Caco-2 (cell line): ENCODE results near the gene FGF6. TPM values are rescaled to one million over a fixed set of nuclear protein-coding genes. Genes with fewer than 3 reads are reported as not detected.

ENCODE experiments used
- BruUV-seq: library from RNA; stranded (reverse); fragments of 400-500 nt; replicated peaks from 2 replicates; lab custom pipeline; 2021; lab: Mats Ljungman, UMichigan
- CTCF ChIA-PET: fragments of 300-600 bp; sonication (Branson Sonifier 250); formaldehyde crosslinking; loops from one replicate; lab custom pipeline; 2022; ENCODE audit warnings: antibody characterized with exemption; lab: Charles Lee
- POLR2A ChIA-PET: fragments of 300-600 bp; sonication (Branson Sonifier 250); formaldehyde crosslinking; loops from one replicate; lab custom pipeline; 2022; ENCODE audit warnings: antibody characterized with exemption; lab: Charles Lee
- DNase-seq, 2 experiments: peaks; one replicate each; pipeline versions ENCODE4 v3.0.0 to v3.0.0-alpha.2; 2020 to 2022
- H3K27me3 ChIP-seq: replicated peaks from 2 replicates; pipeline ENCODE4 v1.6.0; 2011; ENCODE audit warnings: low read length; ENCODE audit not compliant: control insufficient read depth, insufficient read depth
- H3K36me3 ChIP-seq: 2 replicates; pipeline ENCODE4 v1.5.1; 2011; ENCODE audit warnings: low read length; ENCODE audit not compliant: control insufficient read depth, insufficient read depth
- H3K4me1 ChIP-seq: fragments of 250-450 bp; sonication (Bioruptor Pico); 2 replicates; pipeline ENCODE4 v1.5.1; 2020; ENCODE audit warnings: mild to moderate bottlenecking
- H3K4me3 ChIP-seq: 2 replicates; pipeline ENCODE4 v1.5.1; 2011; ENCODE audit warnings: low read depth, mild to moderate bottlenecking, control low read depth, low read length
- H3K9me3 ChIP-seq: fragments of 250-450 bp; sonication (Bioruptor Pico); 2 replicates; pipeline ENCODE4 v1.5.1; 2020; ENCODE audit warnings: mild to moderate bottlenecking, moderate library complexity
- H3K27ac Mint-ChIP-seq: one replicate; pipeline ENCODE4 v1.8.0; 2022; ENCODE audit warnings: mixed read lengths; ENCODE audit not compliant: unreplicated experiment
- H3K27me3 Mint-ChIP-seq: one replicate; pipeline ENCODE4 v1.8.0; 2022; ENCODE audit warnings: mixed read lengths; ENCODE audit not compliant: insufficient read depth, unreplicated experiment
- H3K36me3 Mint-ChIP-seq: one replicate; pipeline ENCODE4 v1.8.0; 2022; ENCODE audit warnings: mild to moderate bottlenecking, mixed read lengths; ENCODE audit not compliant: insufficient read depth, unreplicated experiment
- H3K4me1 Mint-ChIP-seq: one replicate; pipeline ENCODE4 v1.8.0; 2022; ENCODE audit warnings: low read depth, mixed read lengths; ENCODE audit not compliant: unreplicated experiment
- H3K4me3 Mint-ChIP-seq: one replicate; pipeline ENCODE4 v1.8.0; 2022; ENCODE audit warnings: mild to moderate bottlenecking, moderate library complexity, mixed read lengths; ENCODE audit not compliant: unreplicated experiment
- H3K9me3 Mint-ChIP-seq: one replicate; pipeline ENCODE4 v1.8.0; 2022; ENCODE audit warnings: mixed read lengths; ENCODE audit not compliant: unreplicated experiment
- intact Hi-C: fragments of 100-400 bp; cut with micrococcal nuclease; formaldehyde crosslinking; loops from one replicate; pipeline ENCODE4 v1.10.0; 2022; ENCODE audit not compliant: unreplicated experiment
- total RNA-seq: library from RNA; stranded (reverse); gene quantifications from 2 replicates; pipeline ENCODE4 v1.2.3, GENCODE V29; 2022
- TF ChIP-seq, protein P1 (sequence below), 2 experiments: fragments of 200-600 bp in 1 of 2; IDR thresholded peaks; 1 replicate in 1 of 2; 2 replicates in 1 of 2; pipeline versions ENCODE4 v1.5.1 to v1.8.0; 2011 to 2022; ENCODE audit warnings: antibody characterized with exemption in 1 of 2, control low read depth in 1 of 2, inconsistent platforms in 1 of 2, low read depth in 1 of 2, low read length in 1 of 2, mild to moderate bottlenecking in 1 of 2, moderate library complexity in 1 of 2; ENCODE audit not compliant: insufficient read depth in 1 of 2, severe bottlenecking in 1 of 2, unreplicated experiment in 1 of 2

The FGF6 gene
- total RNA-seq, 1 experiment from 2014 or later = not detected

DNA sequence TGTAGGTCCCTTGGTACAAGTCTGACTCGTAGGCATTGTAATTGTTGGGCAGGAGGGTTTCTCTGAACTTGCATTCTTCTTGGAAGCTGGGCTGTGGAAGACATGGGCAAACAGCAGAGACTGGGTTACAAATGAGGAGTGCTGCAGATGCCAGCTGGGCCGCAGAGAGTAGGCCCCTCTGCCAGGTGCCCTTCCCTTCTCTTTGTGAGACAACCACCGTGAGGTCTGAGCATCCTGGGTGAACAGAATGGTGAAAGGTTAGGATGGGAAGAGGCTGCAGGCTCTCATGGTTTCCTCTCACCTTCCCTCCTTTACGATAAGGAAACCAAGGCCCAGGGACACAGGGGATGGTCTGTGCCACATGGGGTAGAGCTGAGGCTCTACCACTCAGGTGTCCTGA, 11.3 kb downstream of the FGF6 start:
- TF ChIP-seq, protein P1, sequence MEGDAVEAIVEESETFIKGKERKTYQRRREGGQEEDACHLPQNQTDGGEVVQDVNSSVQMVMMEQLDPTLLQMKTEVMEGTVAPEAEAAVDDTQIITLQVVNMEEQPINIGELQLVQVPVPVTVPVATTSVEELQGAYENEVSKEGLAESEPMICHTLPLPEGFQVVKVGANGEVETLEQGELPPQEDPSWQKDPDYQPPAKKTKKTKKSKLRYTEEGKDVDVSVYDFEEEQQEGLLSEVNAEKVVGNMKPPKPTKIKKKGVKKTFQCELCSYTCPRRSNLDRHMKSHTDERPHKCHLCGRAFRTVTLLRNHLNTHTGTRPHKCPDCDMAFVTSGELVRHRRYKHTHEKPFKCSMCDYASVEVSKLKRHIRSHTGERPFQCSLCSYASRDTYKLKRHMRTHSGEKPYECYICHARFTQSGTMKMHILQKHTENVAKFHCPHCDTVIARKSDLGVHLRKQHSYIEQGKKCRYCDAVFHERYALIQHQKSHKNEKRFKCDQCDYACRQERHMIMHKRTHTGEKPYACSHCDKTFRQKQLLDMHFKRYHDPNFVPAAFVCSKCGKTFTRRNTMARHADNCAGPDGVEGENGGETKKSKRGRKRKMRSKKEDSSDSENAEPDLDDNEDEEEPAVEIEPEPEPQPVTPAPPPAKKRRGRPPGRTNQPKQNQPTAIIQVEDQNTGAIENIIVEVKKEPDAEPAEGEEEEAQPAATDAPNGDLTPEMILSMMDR (IDR thresholded peaks at IDR 0.05; ENCODE audit: insufficient read depth in 1 of 2, low read depth in 1 of 2, low read length in 1 of 2, severe bottlenecking in 1 of 2, unreplicated experiment in 1 of 2) = no peak
- ChIA-PET CTCF (no interaction called here), POLR2A (no interaction called here)
- peak in 1 of 2 experiments; percentile 12 for DNase-seq
- Histone ChIP-seq H3K4me1 (no peaks in the 10 kb centered on the region), H3K4me3 (no peak overlapping the region), H3K27me3 (no peaks in the 10 kb centered on the region), H3K36me3 (no peaks in the 10 kb centered on the region), H3K9me3 (peaks cover 6% of the 10 kb centered on the region; the same call in 1 of the 2 replicates)
- Mint-ChIP-seq H3K36me3 (no peaks in the 10 kb centered on the region), H3K27ac (no peak overlapping the region), H3K4me1 (no peaks in the 10 kb centered on the region), H3K9me3 (no peaks in the 10 kb centered on the region), H3K27me3 (peaks cover 28% of the 10 kb centered on the region), H3K4me3 (no peak overlapping the region)
- no TSS peak for BruUV-seq
- intact Hi-C loops = loop anchor here (5.0 kb wide), 1 partner anchor 127 kb away; no protein-coding TSS in a partner anchor

DNA sequence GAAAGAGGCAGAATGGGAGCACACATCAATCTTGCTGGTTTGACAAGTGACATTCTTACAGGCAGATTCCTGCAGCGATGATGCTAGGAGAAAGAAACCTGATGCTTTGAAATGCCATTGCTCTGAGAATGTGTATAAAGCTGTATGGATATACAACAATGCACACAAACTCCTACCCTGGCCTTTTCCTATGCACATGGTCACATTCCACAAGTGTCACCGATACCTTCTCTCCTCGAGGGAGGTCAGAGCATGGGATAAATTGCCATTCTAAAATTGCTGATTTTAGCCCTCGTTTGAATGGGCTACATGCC, 11.9 kb downstream of the FGF6 start:
- H3K27me3 ChIP-seq = no peaks in the 10 kb centered on the region
- BruUV-seq = no TSS peak
- no peaks in the 10 kb centered on the region for H3K36me3 ChIP-seq
- Mint-ChIP-seq H3K4me1 (no peaks in the 10 kb centered on the region), H3K36me3 (no peaks in the 10 kb centered on the region), H3K9me3 (no peaks in the 10 kb centered on the region), H3K4me3 (no peak overlapping the region), H3K27me3 (peaks cover 27% of the 10 kb centered on the region), H3K27ac (no peak overlapping the region)
- ChIA-PET CTCF (no interaction called here), POLR2A (interaction anchor here (0.5 kb wide), 1 partner anchor 1466 kb away, joined by 3 read pairs; no protein-coding TSS in a partner anchor)
- intact Hi-C loops = loop anchor here (5.0 kb wide), 1 partner anchor 126 kb away; no protein-coding TSS in a partner anchor
- no peaks in the 10 kb centered on the region for H3K4me1 ChIP-seq
- no peak overlapping the region for H3K4me3 ChIP-seq
- TF ChIP-seq, protein P1 (IDR thresholded peaks at IDR 0.05; ENCODE audit: insufficient read depth in 1 of 2, low read depth in 1 of 2, low read length in 1 of 2, severe bottlenecking in 1 of 2, unreplicated experiment in 1 of 2) = no peak
- H3K9me3 ChIP-seq = peaks cover 6% of the 10 kb centered on the region; the same call in 1 of the 2 replicates
- no peak for DNase-seq

DNA sequence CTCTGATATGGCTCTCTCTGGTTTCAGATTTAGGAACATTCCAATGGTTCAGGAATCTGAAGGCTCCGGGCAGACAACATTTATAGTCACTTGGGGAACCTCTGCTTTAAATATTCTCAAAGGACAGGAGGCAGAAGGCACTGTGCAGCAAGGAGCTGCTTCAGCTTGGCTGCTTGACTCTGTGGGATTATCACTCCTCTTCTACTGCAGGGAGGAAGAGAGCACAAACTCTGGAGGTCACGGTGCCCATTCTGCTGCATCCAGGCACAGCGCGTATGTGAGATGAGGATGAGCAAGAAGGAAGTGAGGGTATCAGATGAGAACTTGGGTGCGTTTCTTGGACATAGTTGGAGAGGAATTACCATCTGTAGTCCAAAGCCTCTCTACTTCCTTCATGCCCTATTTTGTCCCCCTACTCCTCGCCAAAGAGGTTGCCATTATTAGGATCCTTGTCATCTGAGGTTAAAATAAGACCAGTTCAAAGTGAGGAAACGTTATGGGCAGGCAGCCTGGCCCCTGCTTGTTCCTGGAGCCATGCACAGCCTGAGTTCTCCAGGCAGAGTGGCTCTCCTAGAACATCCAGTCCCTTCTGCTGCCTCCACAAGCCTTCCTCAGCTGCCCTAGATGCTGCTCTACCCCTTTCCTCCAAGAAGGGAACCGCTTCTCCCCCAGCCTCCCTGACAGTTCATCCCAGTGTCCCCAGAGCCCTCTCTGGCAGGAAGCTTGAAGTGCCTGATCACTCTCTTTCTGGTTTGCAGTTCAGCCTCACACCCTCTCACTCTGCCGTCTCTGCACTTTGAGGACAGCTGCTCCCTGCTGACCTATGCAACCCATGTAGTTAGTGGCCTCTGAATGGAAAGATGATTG, 12.5 kb downstream of the FGF6 start:
- ChIA-PET POLR2A (interaction anchor here (0.5 kb wide), 1 partner anchor 1466 kb away, joined by 3 read pairs; no protein-coding TSS in a partner anchor), CTCF (interaction anchor here (1.5 kb wide), 1 partner anchor 11 kb away, joined by 7 read pairs; no protein-coding TSS in a partner anchor)
- Histone ChIP-seq H3K9me3 (peaks cover 6% of the 10 kb centered on the region; the same call in 1 of the 2 replicates), H3K27me3 (no peaks in the 10 kb centered on the region), H3K36me3 (no peaks in the 10 kb centered on the region), H3K4me3 (no peak overlapping the region), H3K4me1 (no peaks in the 10 kb centered on the region)
- TF ChIP-seq, protein P1 (IDR thresholded peaks at IDR 0.05; ENCODE audit: insufficient read depth in 1 of 2, low read depth in 1 of 2, low read length in 1 of 2, severe bottlenecking in 1 of 2, unreplicated experiment in 1 of 2) = no peak
- no peaks in the 10 kb centered on the region for H3K4me1 Mint-ChIP-seq
- H3K27me3 Mint-ChIP-seq = peaks cover 27% of the 10 kb centered on the region
- no TSS peak for BruUV-seq
- no peak overlapping the region for H3K4me3 Mint-ChIP-seq
- no peaks in the 10 kb centered on the region for H3K9me3 Mint-ChIP-seq
- intact Hi-C loops = loop anchor here (5.0 kb wide), 1 partner anchor 126 kb away; no protein-coding TSS in a partner anchor
- DNase-seq = peak in 1 of 2 experiments; percentile 27
- H3K36me3 Mint-ChIP-seq = no peaks in the 10 kb centered on the region
- H3K27ac Mint-ChIP-seq = no peak overlapping the region
